GM19239 (cell line): ENCODE measurements around the gene MYL6.
"Not testable (repeated sequence)": the region's sequence is repeated elsewhere in the genome, so short reads cannot be mapped to it uniquely, and the experiment has no call there.

Experiments
- DNase-seq: peaks from one replicate; pipeline ENCODE4 v3.0.0; 2011; ENCODE audit warnings: low spot score; ENCODE audit not compliant: insufficient read length
- FAIRE-seq: peaks from 2 replicates; lab custom pipeline; 2011; peaks lifted over from hg19 to GRCh38; lab: Jason Lieb, UNC

MYL6 gene

GRCh38 chr12:56158029-56158925 is at the start of gene MYL6:
TSS of gene MYL6 (plus strand) at chr12:56158359. CDS start at chr12:56158402, 43 bp downstream.
- DNase-seq (peak; percentile 82), FAIRE-seq (peak; percentile 96)

GRCh38 chr12:56110571-56110970 is 47.6 kb upstream of the MYL6 start:
- DNase-seq = no peak
- no peak for FAIRE-seq

- DNase-seq (no peak), FAIRE-seq (no peak)
Measured at GRCh38 chr12:56114084-56114483, 44.1 kb upstream of the MYL6 start.

GRCh38 chr12:56115329-56115728 is 42.8 kb upstream of the MYL6 start:
- DNase-seq = no peak

GRCh38 chr12:56116267-56117081 is 41.7 kb upstream of the MYL6 start, which contains the start of gene RPL41:
TSS of gene RPL41 (plus strand) at chr12:56116633.
- FAIRE-seq = peak; percentile 98
- DNase-seq = peak; percentile 25

More at GRCh38 chr12:56115329-56115728, 42.8 kb upstream of the MYL6 start:
- FAIRE-seq = no peak

GRCh38 chr12:56117082-56117706 is 41.0 kb upstream of the MYL6 start:
- not testable (repeated sequence) for DNase-seq, FAIRE-seq

GRCh38 chr12:56117778-56118687 is 40.1 kb upstream of the MYL6 start, which contains the start of gene ZC3H10:
TSS of gene ZC3H10 (plus strand) at chr12:56118266. CDS start at chr12:56120563, 2,297 bp downstream.
- FAIRE-seq (peak; percentile 100), DNase-seq (peak; percentile 70)

GRCh38 chr12:56118688-56119357 is 39.3 kb upstream of the MYL6 start:
- DNase-seq (no peak), FAIRE-seq (peak; percentile 57)

GRCh38 chr12:56119361-56119796 is 38.8 kb upstream of the MYL6 start:
- peak; percentile 44 for DNase-seq
- peak; percentile 80 for FAIRE-seq

GRCh38 chr12:56120158-56120846 is 37.9 kb upstream of the MYL6 start:
- DNase-seq (no peak), FAIRE-seq (no peak)

GRCh38 chr12:56121204-56121870 is 36.8 kb upstream of the MYL6 start:
- DNase-seq (no peak), FAIRE-seq (no peak)

GRCh38 chr12:56122637-56123036 is 35.5 kb upstream of the MYL6 start:
- FAIRE-seq (no peak), DNase-seq (no peak)

GRCh38 chr12:56124133-56124532 is 34.0 kb upstream of the MYL6 start:
- FAIRE-seq (no peak), DNase-seq (no peak)

- DNase-seq (no peak), FAIRE-seq (no peak)
Measured at GRCh38 chr12:56126732-56127239, 31.4 kb upstream of the MYL6 start.

GRCh38 chr12:56127485-56127887 is 30.7 kb upstream of the MYL6 start:
- no peak for DNase-seq
- FAIRE-seq = no peak

GRCh38 chr12:56127888-56128669 is 30.1 kb upstream of the MYL6 start, which contains the start of gene ESYT1:
TSS of gene ESYT1 (plus strand) at chr12:56128267. CDS start at chr12:56128320, 53 bp downstream.
- FAIRE-seq = peak; percentile 92
- DNase-seq = peak; percentile 83
